SU-DHL-6 (cell line): ENCODE data around the gene TCF12.

Source experiments
- H2AFZ ChIP-seq: fragments of 200-600 bp; sonication (generic); 2 replicates; pipeline ENCODE4 v1.6.1; 2014; ENCODE audit warnings: low read depth, mild to moderate bottlenecking, moderate library complexity, mixed read lengths, antibody characterized with exemption, low read length; ENCODE audit not compliant: severe bottlenecking
- H3F3A ChIP-seq: fragments of 200-600 bp; shearing (Covaris generic); 2 replicates; pipeline ENCODE4 v1.6.0; 2016; ENCODE audit warnings: antibody characterized with exemption, mild to moderate bottlenecking; ENCODE audit not compliant: insufficient read depth
- H3K27ac ChIP-seq: fragments of 200-600 bp; sonication (generic); 2 replicates; pipeline ENCODE4 v1.5.1; 2016; ENCODE audit warnings: low read depth, mild to moderate bottlenecking, low read length, moderate library complexity, mixed read lengths
- H3K27me3 ChIP-seq: fragments of 200-600 bp; sonication (generic), shearing (Covaris generic); 2 replicates; pipeline ENCODE4 v1.6.0; 2014; ENCODE audit warnings: mild to moderate bottlenecking, low read length
- H3K36me3 ChIP-seq: fragments of 200-600 bp; sonication (generic); 2 replicates; pipeline ENCODE4 v1.6.1; 2014; ENCODE audit warnings: mild to moderate bottlenecking, low read length, mixed read lengths
- H3K4me2 ChIP-seq: fragments of 300-600, 200-600 bp; shearing (Covaris generic), sonication (generic); 2 replicates; pipeline ENCODE4 v1.6.0; 2014; ENCODE audit warnings: low read length, low read depth, mild to moderate bottlenecking; ENCODE audit not compliant: poor library complexity, severe bottlenecking
- H3K4me3 ChIP-seq: fragments of 200-600 bp; sonication (generic); 2 replicates; pipeline ENCODE4 v1.5.1; 2014; ENCODE audit warnings: antibody characterized with exemption, low read length, mild to moderate bottlenecking, mixed read lengths; ENCODE audit not compliant: insufficient read depth, poor library complexity, severe bottlenecking
- H3K79me2 ChIP-seq: fragments of 200-600 bp; sonication (generic); 2 replicates; pipeline ENCODE4 v1.6.1; 2014; ENCODE audit warnings: mild to moderate bottlenecking, low read length, moderate library complexity; ENCODE audit not compliant: insufficient read depth
- H3K9ac ChIP-seq: fragments of 200-600 bp; sonication (generic); 2 replicates; pipeline ENCODE4 v1.7.0; 2014; ENCODE audit warnings: mild to moderate bottlenecking, low read length
- H3K9me2 ChIP-seq: fragments of 200-600 bp; sonication (generic); replicated peaks from 2 replicates; pipeline ENCODE4 v1.6.1; 2014; ENCODE audit warnings: low read length; ENCODE audit not compliant: insufficient read depth
- H3K9me3 ChIP-seq: fragments of 200-600 bp; sonication (generic); 2 replicates; pipeline ENCODE4 v1.6.1; 2014; ENCODE audit warnings: low read length, mixed read lengths; ENCODE audit not compliant: insufficient read depth
- H4K20me1 ChIP-seq: fragments of 200-600 bp; sonication (generic); 2 replicates; pipeline ENCODE4 v1.6.1; 2014; ENCODE audit warnings: low read depth, mild to moderate bottlenecking, antibody characterized with exemption, low read length, moderate library complexity, mixed read lengths
- CTCF ChIP-seq: fragments of 200-600 bp; sonication (generic); IDR thresholded peaks from one replicate; pipeline ENCODE4 v1.5.1; 2017; ENCODE audit warnings: antibody characterized with exemption, mild to moderate bottlenecking, low read length, moderate library complexity; ENCODE audit not compliant: insufficient read depth, poor library complexity, severe bottlenecking
- EZH2phosphoT487 ChIP-seq: fragments of 200-600 bp; sonication (generic), shearing (Covaris generic); conservative IDR thresholded peaks from 2 replicates; pipeline ENCODE4 v1.6.1; 2018; ENCODE audit warnings: mild to moderate bottlenecking, antibody characterized with exemption, low read length, moderate library complexity, mixed read lengths

Gene TCF12

GRCh38 chr15:57130956-57131355 lies 212.5 kb downstream of the TCF12 start:
- H3K27me3 ChIP-seq: no peaks in the 10 kb centered on the region
- no peak overlapping the region for H3K27ac ChIP-seq
- no peaks in the 10 kb centered on the region for H3K9me3 ChIP-seq
- no peaks in the 10 kb centered on the region for H4K20me1 ChIP-seq
- H3F3A ChIP-seq: no peaks in the 10 kb centered on the region
- no peaks in the 10 kb centered on the region for H3K9me2 ChIP-seq
- no peaks in the 10 kb centered on the region for H3K36me3 ChIP-seq
- no peak overlapping the region for H2AFZ ChIP-seq
- no peaks in the 10 kb centered on the region for H3K79me2 ChIP-seq
- TF ChIP-seq EZH2phosphoT487: no peak
- no peak for TF ChIP-seq CTCF
- no peak overlapping the region for H3K9ac ChIP-seq
- H3K4me2 ChIP-seq: no peak overlapping the region
- no peak overlapping the region for H3K4me3 ChIP-seq

- no peaks in the 10 kb centered on the region for H3K79me2 ChIP-seq
- no peak overlapping the region for H3K27ac ChIP-seq
- H3K4me2 ChIP-seq: no peak overlapping the region
- no peak overlapping the region for H2AFZ ChIP-seq
- H4K20me1 ChIP-seq: no peaks in the 10 kb centered on the region
- no peaks in the 10 kb centered on the region for H3K27me3 ChIP-seq
- no peaks in the 10 kb centered on the region for H3K9me2 ChIP-seq
- H3K4me3 ChIP-seq: no peak overlapping the region
- H3K36me3 ChIP-seq: no peaks in the 10 kb centered on the region
- H3K9ac ChIP-seq: no peak overlapping the region
- TF ChIP-seq EZH2phosphoT487: no peak
- TF ChIP-seq CTCF: no peak
- H3F3A ChIP-seq: no peaks in the 10 kb centered on the region
- H3K9me3 ChIP-seq: no peaks in the 10 kb centered on the region
Observed at GRCh38 chr15:57133127-57133968, 214.9 kb downstream of the TCF12 start.

GRCh38 chr15:57134071-57134605 lies 215.7 kb downstream of the TCF12 start:
- H3K9me2 ChIP-seq: no peaks in the 10 kb centered on the region
- H2AFZ ChIP-seq: no peak overlapping the region
- TF ChIP-seq EZH2phosphoT487 (no peak), CTCF (no peak)
- H3K4me3 ChIP-seq: no peak overlapping the region
- no peaks in the 10 kb centered on the region for H4K20me1 ChIP-seq
- no peak overlapping the region for H3K4me2 ChIP-seq
- no peaks in the 10 kb centered on the region for H3K79me2 ChIP-seq
- no peaks in the 10 kb centered on the region for H3K36me3 ChIP-seq
- H3K27me3 ChIP-seq: no peaks in the 10 kb centered on the region
- no peak overlapping the region for H3K9ac ChIP-seq
- no peaks in the 10 kb centered on the region for H3F3A ChIP-seq
- no peak overlapping the region for H3K27ac ChIP-seq
- no peaks in the 10 kb centered on the region for H3K9me3 ChIP-seq
